HG03571 (cell line): ENCODE results near the gene SIRT3.

Experiments
- ATAC-seq: cut with Tn5 transposase; IDR thresholded peaks from one replicate; pipeline ENCODE4 v1.9.1; 2021; ENCODE audit not compliant: unreplicated experiment

Gene SIRT3

GRCh38 chr11:217704-218103, 18.4 kb downstream of the SIRT3 start:
- ATAC-seq: no peak

DNA sequence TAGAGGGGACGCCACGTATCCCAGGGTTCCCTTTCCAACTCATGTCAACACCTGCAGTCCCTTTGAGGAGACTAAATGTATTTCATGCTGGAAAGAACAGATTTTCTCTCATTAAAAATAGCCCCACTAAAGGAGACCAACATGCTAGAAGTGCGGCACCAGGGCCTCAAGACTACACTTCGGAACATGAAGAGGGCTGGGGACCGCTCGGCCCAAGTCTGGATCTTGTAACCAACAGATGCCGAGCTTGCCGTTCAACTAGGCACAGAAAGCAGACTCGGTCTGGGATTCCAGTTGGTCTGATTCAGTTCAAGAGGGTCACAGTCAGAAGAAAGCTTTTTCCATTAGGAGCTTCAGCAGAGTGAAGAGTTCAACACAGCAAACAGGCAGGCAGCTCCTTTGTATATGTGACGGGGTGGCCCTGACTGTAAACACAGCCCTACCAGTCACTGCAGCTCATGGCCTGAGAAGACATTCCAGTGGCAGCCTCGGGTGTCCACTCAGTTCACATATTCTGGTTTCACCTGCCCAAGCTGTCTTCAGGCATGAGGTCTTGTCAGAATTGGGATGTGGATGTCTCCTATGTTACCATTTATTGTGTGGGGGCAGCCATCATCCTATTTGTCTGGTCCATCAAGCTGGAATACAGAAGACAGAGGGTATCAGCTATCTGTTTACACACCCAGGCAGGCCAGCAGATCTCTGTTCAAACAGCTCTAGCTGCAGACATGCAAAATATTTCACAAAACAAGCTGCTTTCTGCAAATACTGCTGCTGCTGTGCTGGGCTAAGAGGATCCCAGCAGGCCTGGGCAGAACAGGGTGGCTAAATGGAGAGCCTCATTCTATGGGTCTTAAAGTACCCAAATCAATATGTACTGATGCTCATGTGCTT, 19.8 kb downstream of the SIRT3 start:
- ATAC-seq: no peak

- ATAC-seq: no peak
These were observed 20.5 kb downstream of the SIRT3 start for GRCh38 chr11:215581-216037.

GRCh38 chr11:214083-214482, 22.1 kb downstream of the SIRT3 start:
- ATAC-seq: no peak

GRCh38 chr11:213111-213510, 23.0 kb downstream of the SIRT3 start:
- ATAC-seq: no peak

DNA sequence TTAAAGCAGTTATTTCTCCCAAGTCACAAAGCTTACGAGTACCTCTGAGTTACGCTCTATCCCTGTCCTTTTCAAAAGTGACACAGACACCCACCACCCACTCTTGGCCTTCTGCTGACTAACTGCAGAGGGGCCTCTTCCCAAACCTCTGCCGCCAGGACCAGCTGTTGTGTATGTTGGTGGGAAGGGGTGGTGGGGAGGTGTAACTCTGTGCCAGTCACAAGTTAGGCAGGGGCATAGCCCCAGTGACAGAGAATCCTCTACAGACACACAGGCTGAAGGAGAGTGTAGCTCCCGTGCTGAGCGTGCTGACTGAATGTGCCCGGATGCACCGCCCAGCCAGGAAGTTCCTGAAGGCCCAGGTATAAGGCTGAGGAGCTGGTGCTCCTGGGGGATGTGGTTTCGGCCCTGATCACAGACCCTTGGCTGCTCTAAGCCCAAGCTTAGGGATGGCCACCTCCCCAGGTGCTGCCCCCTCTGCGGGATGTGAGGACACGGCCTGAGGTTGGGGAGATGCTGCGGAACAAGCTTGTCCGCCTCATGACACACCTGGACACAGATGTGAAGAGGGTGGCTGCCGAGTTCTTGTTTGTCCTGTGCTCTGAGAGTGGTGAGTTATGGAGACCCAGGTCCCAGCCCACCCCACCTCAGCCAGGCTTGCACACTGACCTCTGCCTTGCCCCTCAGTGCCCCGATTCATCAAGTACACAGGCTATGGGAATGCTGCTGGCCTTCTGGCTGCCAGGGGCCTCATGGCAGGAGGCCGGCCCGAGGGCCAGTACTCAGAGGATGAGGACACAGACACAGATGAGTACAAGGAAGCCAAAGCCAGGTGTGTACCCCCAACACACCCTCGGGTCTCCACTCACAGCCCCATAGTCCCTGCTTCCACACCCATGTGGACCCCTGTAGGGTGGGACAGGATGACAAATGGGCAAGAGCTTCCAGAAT, 23.7 kb downstream of the SIRT3 start:
- no peak for ATAC-seq

DNA sequence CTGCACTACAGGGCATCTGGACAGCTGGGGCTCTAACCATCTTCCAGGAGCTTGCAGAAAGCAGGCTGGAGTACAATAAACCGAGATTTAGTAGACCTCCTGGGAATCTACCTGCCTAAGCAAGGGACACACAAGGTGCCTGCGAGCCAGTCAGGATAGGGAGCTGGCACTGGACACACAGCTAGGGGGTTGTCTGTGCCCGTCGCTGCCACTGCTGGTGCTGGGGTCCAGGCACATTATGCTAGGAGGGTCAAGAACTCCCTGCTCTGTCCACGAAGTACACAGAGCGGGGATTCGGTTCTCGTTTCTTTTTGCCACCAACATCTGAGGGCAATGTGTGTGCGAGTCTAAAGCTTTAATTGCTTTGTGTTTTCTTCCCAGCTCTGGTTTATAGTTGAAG, 24.4 kb downstream of the SIRT3 start:
- ATAC-seq: no peak

- no peak for ATAC-seq
These were observed 24.8 kb downstream of the SIRT3 start for GRCh38 chr11:211295-211694.

GRCh38 chr11:210803-211180, 25.4 kb downstream of the SIRT3 start:
- ATAC-seq: no peak

- no peak for ATAC-seq
These were observed 25.9 kb downstream of the SIRT3 start for GRCh38 chr11:210122-210802.

- ATAC-seq: no peak
These were observed 26.6 kb downstream of the SIRT3 start for GRCh38 chr11:209275-210121.

GRCh38 chr11:208917-209260, 27.3 kb downstream of the SIRT3 start:
- peak; percentile 2 for ATAC-seq

GRCh38 chr11:208181-208916, 27.8 kb downstream of the SIRT3 start:
- peak; percentile 37 for ATAC-seq

DNA sequence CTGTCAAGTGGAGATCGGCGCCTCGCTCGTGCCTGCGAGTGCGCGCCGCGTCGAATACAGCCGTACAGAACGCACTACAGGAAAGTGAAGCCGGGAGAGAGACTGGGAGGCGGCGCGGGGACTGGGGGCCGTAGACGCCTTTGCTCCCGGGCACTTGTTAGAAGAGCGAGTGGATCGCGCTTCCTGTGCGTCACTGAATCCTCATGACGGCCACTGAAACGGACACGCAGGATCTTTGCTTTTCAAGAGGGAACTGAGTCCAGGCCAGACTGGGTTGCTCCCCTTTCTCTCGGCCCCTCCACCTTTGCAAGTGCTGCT, 28.3 kb downstream of the SIRT3 start:
- no peak for ATAC-seq

DNA sequence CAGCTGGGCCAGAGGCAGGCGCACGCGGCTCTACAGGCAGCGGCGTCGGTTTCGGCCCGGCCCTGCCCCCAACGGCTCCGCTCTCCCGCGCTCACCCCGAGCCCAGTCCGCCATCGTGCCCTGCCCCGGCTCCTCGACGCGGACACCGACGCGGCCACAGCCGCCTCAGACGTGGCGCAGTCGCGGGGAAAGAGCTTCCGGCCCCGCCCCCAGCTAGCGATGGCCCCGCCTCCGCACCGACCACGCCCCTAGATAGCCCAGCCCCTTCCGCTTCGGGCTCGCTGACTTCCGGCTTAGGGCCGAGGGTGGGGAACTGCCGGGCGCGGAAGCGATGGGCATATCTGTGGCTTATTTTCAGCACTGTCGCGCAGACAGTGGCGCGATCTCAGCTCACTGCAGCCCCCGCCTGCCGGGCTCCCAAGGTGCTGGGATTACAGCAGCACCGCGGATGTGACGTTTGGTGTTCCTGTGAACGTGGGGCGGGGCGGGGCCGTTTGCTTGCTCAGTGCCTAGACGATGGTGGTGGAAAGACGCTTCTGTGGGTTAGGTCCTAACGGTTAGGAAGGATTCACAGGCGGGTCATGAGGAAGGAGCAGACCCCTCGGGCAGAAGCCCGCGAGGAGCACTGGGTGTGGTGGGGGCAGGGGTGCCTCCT, 28.8 kb downstream of the SIRT3 start, which contains the start of the genes BET1L and RIC8A:
TSS of gene BET1L (minus strand) at position 192 of the 655 bp plus-strand sequence. CDS start at position 114, 78 bp downstream.
TSS of gene RIC8A (plus strand) at position 501 of the 655 bp plus-strand sequence. CDS start 1,147 bp downstream, outside the sequence.
- peak; percentile 64 for ATAC-seq

- peak; percentile 2 for ATAC-seq
These were observed 29.5 kb downstream of the SIRT3 start for GRCh38 chr11:206526-207207.

GRCh38 chr11:206002-206384, 30.1 kb downstream of the SIRT3 start:
- no peak for ATAC-seq

GRCh38 chr11:205221-206001, 30.7 kb downstream of the SIRT3 start:
- no peak for ATAC-seq
